ENCODE results near the gene ADAM30.

Gene ADAM30

DNA sequence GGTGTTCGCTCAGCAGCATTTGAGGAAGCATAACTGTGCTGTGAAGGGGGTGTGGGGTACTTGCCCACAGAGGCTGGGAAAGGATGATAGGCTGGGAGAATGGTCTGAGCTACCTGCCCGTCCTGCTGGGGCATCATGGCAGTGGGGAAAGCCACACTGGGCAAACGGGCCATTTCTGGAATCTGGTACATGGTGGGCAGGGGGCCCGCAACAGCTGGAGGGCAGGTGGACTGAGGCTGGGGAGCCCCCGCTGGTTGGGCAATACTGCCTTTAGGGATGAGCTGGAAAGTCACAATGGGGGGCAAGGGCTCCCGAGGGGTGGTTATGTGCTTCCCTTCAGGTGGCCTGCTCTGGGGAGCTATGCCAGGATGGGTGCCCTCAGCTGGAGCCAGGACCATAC, 19.2 kb upstream of the ADAM30 start:
- Mint-ChIP-seq H3K4me1 (no peaks in the 10 kb centered on the region), H3K9me3 (no peaks in the 10 kb centered on the region), H3K36me3 (peaks cover 42% of the 10 kb centered on the region), H3K27ac (no peak overlapping the region), H3K27me3 (no peaks in the 10 kb centered on the region), H3K4me3 (no peak overlapping the region)

- H3K4me3 Mint-ChIP-seq, result no peak overlapping the region
- H3K9me3 Mint-ChIP-seq, result no peaks in the 10 kb centered on the region
- H3K27me3 Mint-ChIP-seq, result no peaks in the 10 kb centered on the region
- H3K4me1 Mint-ChIP-seq, result no peaks in the 10 kb centered on the region
- peaks cover 34% of the 10 kb centered on the region for H3K36me3 Mint-ChIP-seq
- H3K27ac Mint-ChIP-seq, result no peak overlapping the region
Measured at GRCh38 chr1:119914071-119914470, 17.8 kb upstream of the ADAM30 start.

DNA sequence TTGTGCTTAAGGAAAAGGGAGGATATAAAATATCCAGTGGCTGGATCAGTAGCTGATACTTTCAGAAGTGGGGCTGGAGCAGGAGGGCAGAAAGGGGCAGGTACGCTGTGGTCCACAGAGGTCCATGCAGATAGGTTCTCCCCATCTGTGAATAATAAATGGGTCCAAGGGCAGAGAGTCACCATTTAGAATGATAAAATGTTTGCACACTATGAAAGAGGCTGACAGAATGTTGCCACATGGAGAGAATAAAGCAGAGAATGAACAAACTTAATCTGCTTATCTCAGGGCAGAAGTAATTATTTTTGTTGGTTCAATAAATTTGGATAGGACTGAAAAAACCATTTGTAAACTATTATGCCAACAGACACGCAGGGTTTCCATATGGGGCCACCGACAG, 16.6 kb upstream of the ADAM30 start:
- Mint-ChIP-seq H3K4me3 (no peak overlapping the region), H3K36me3 (peaks cover 30% of the 10 kb centered on the region), H3K27ac (no peak overlapping the region), H3K4me1 (no peaks in the 10 kb centered on the region), H3K27me3 (no peaks in the 10 kb centered on the region), H3K9me3 (no peaks in the 10 kb centered on the region)

- Mint-ChIP-seq H3K36me3 (peaks cover 26% of the 10 kb centered on the region), H3K27me3 (peaks cover under 1% of the 10 kb centered on the region), H3K4me3 (no peak overlapping the region), H3K27ac (no peak overlapping the region), H3K9me3 (no peaks in the 10 kb centered on the region), H3K4me1 (no peaks in the 10 kb centered on the region)
Measured at GRCh38 chr1:119911775-119912174, 15.5 kb upstream of the ADAM30 start.

- Mint-ChIP-seq H3K9me3 (peaks cover 5% of the 10 kb centered on the region), H3K4me1 (no peaks in the 10 kb centered on the region), H3K27me3 (peaks cover 6% of the 10 kb centered on the region), H3K4me3 (no peak overlapping the region), H3K27ac (no peak overlapping the region), H3K36me3 (peaks cover 24% of the 10 kb centered on the region)
Measured at GRCh38 chr1:119910618-119911017, 14.3 kb upstream of the ADAM30 start.

DNA sequence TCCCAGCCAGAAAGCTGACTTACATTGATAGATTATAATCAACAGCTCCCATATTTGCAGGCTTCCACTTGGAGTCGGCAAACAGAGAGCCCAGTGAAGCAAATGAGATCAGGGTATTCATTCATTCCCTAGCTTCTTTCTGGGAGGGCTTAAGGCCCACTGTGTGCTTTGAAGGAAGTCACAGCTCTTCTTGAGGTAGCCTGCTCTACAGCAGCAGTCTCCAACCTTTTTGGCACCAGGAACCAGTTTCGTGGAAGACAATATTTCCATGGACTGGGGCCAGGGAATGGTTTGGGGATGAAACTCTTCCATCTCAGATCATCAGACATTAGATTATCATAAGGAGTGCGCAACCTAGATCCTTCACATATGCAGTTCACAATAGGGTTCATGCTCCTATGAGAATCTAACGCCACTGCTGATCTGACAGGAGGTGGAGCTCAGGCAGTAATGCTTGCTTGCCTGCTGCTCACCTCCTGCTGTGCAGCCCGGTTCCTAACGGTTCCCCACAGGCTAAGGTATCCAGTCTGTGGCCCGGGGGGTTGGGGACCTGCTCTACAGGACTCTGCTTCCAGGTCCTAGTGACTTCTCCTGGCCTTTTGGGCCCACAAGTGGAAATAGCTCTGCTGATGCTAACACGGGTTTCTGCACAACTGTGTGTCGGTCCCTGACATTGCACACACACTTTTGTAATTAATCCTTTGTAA, 13.7 kb upstream of the ADAM30 start:
- Mint-ChIP-seq H3K4me3 (no peak overlapping the region), H3K9me3 (peaks cover 7% of the 10 kb centered on the region), H3K4me1 (no peaks in the 10 kb centered on the region), H3K36me3 (peaks cover 21% of the 10 kb centered on the region), H3K27ac (no peak overlapping the region), H3K27me3 (peaks cover 6% of the 10 kb centered on the region)

DNA sequence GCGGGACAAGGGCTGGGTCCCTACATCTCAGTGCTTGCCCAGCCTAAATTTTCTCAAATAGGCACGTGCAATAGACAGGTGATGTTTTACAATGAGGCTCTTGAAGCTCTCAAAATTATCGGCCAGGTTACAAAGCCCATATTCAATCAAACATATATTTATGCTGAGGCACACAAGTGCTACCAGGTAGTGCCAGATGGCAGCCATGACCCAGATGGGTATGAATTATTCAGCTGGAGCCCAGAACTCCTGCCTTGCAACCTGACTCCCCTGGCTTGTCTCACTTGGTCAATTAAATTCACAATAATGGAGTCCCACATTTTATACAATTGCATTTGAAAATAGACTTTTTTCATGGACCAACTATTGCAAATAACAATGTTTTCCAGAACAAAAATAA, 12.3 kb upstream of the ADAM30 start:
- no peaks in the 10 kb centered on the region for H3K4me1 Mint-ChIP-seq
- peaks cover 14% of the 10 kb centered on the region for H3K36me3 Mint-ChIP-seq
- no peak overlapping the region for H3K27ac Mint-ChIP-seq
- H3K4me3 Mint-ChIP-seq, result no peak overlapping the region
- peaks cover 7% of the 10 kb centered on the region for H3K9me3 Mint-ChIP-seq
- peaks cover 7% of the 10 kb centered on the region for H3K27me3 Mint-ChIP-seq

DNA sequence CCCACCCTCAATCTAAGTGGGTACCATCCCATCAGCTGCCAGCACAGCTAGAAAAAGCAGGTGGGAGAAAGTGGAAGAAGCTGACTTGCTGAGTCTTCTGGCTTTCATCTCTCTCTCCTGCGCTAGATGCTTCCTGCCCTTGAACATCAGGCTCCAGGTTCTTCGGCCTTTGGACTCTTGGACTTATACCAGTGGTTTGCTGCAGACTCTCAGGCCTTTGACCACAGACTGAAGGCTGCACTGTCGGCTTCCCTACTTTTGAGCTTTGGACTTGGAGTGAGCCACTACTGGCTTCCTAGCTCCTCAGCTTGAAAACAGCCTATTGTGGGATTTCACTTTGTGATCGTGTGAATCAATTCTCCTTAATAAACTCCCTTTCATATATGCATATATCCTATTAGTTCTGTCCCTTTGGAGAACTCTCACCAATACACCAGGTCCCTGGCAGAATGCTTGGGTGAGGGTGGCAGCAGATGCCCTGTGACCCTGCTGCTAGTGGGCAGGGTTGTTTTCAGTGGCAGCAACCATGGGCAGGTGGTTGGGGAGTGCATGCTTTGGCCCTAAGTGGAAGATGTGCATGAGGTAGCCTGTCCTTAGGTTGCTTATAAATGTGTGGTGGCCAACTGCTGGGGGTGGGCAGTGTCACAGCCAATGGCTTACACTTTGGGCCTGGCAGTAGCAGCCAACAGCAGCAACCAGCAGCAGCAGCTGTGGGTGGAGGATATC, 10.8 kb upstream of the ADAM30 start:
- Mint-ChIP-seq H3K27ac (no peak overlapping the region), H3K27me3 (peaks cover 12% of the 10 kb centered on the region), H3K9me3 (peaks cover 7% of the 10 kb centered on the region), H3K4me3 (no peak overlapping the region), H3K4me1 (no peaks in the 10 kb centered on the region), H3K36me3 (peaks cover 9% of the 10 kb centered on the region)

DNA sequence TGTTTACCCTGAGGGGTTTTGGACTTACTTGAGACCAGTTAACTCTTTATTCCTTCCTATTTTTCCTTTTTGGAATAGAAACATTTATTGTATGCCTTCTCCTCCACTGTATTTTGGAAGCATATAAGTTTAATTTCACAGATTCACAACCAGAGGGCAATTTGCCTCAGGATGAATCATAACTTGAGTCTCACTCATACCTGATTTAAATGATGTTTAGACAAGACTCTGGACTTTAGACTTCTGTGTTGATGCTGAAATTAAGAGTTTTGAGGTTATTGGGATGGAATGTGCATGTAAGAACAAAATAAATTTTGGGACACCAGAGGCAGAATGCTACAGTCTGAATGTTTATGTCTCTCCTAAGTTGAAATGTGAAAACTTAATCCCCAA, 7.1 kb upstream of the ADAM30 start:
- Mint-ChIP-seq H3K4me3 (no peak overlapping the region), H3K4me1 (no peaks in the 10 kb centered on the region), H3K27ac (no peak overlapping the region), H3K9me3 (peaks cover 7% of the 10 kb centered on the region), H3K27me3 (peaks cover 12% of the 10 kb centered on the region), H3K36me3 (peaks cover 9% of the 10 kb centered on the region)

GRCh38 chr1:119902775-119903442, 6.6 kb upstream of the ADAM30 start:
- Mint-ChIP-seq H3K4me1 (no peaks in the 10 kb centered on the region), H3K27ac (no peak overlapping the region), H3K9me3 (peaks cover 7% of the 10 kb centered on the region), H3K36me3 (peaks cover 9% of the 10 kb centered on the region), H3K4me3 (no peak overlapping the region), H3K27me3 (peaks cover 12% of the 10 kb centered on the region)

GRCh38 chr1:119898981-119899720, 2.8 kb upstream of the ADAM30 start:
- no peak overlapping the region for H3K27ac Mint-ChIP-seq
- no peak overlapping the region for H3K4me3 Mint-ChIP-seq
- peaks cover 2% of the 10 kb centered on the region for H3K36me3 Mint-ChIP-seq
- H3K4me1 Mint-ChIP-seq, result no peaks in the 10 kb centered on the region
- no peaks in the 10 kb centered on the region for H3K9me3 Mint-ChIP-seq
- H3K27me3 Mint-ChIP-seq, result peaks cover 9% of the 10 kb centered on the region

GRCh38 chr1:119898530-119898929, 2.2 kb upstream of the ADAM30 start:
- Mint-ChIP-seq H3K4me3 (no peak overlapping the region), H3K9me3 (no peaks in the 10 kb centered on the region), H3K27ac (no peak overlapping the region), H3K27me3 (peaks cover 8% of the 10 kb centered on the region), H3K36me3 (no peaks in the 10 kb centered on the region), H3K4me1 (peaks cover 5% of the 10 kb centered on the region)

DNA sequence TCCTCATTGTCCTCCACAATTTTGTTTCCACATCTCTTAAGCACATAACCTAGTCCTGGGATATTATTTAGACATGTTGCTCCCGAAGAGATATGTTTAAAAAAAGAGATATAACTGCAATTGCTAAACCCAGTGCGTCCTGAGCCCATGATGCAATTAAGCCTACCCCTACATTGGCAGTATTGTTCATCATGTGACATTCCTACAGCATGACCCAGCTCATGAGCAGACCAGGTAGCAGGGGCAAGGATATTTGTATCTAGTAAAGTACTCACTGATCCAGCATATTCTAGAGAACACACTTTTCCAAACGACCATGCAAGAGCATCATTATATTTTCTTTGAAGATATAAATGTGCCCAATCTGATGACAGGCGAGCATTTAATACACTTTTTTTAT, 1.2 kb downstream of the ADAM30 start:
- H3K27ac Mint-ChIP-seq, result no peak overlapping the region
- no peaks in the 10 kb centered on the region for H3K36me3 Mint-ChIP-seq
- peaks cover 7% of the 10 kb centered on the region for H3K27me3 Mint-ChIP-seq
- H3K4me1 Mint-ChIP-seq, result peaks cover 11% of the 10 kb centered on the region
- H3K9me3 Mint-ChIP-seq, result no peaks in the 10 kb centered on the region
- no peak overlapping the region for H3K4me3 Mint-ChIP-seq

- Mint-ChIP-seq H3K27ac (no peak overlapping the region), H3K9me3 (no peaks in the 10 kb centered on the region), H3K4me3 (no peak overlapping the region), H3K36me3 (no peaks in the 10 kb centered on the region), H3K4me1 (peaks cover 11% of the 10 kb centered on the region), H3K27me3 (peaks cover 8% of the 10 kb centered on the region)
Measured at GRCh38 chr1:119893827-119894700, 2.3 kb downstream of the ADAM30 start.

Data from activated naive CD4-positive, alpha-beta T cell treated with anti-CD3 and anti-CD28 coated beads, Interleukin-2, amount 50 U/mL, for 24 hours (primary cell).